IMR-90 (cell line): ENCODE results near the gene CCT7. TPM values are rescaled to one million over a fixed set of nuclear protein-coding genes. Genes with fewer than 3 reads are reported as not detected.

Source experiments
- ATAC-seq: fragments of 200-7000 bp; cut with Tn5 transposase; 2 replicates; pipeline ENCODE4 v1.9.1; 2020; ENCODE audit warnings: low read depth, mild to moderate bottlenecking, moderate library complexity
- BruUV-seq: library from RNA; stranded (reverse); fragments of 400-500 nt; replicated peaks from 2 replicates; lab custom pipeline; 2021; lab: Mats Ljungman, UMichigan
- CTCF ChIA-PET: fragments of 300-600 bp; formaldehyde crosslinking; extraction: SDS; loops from one replicate; lab custom pipeline; 2021; ENCODE audit warnings: antibody characterized with exemption; lab: Yijun Ruan, JAX
- POLR2A ChIA-PET: fragments of 300-600 bp; sonication (Branson Sonifier 250); formaldehyde crosslinking; loops from one replicate; lab custom pipeline; 2022; ENCODE audit warnings: antibody characterized with exemption; ENCODE audit not compliant: unreplicated experiment; lab: Charles Lee
- DNase-seq: peaks from one replicate; pipeline ENCODE4 v3.0.0; 2013
- H2AFZ ChIP-seq: replicated peaks from 2 replicates; pipeline ENCODE3; 2013; ENCODE audit warnings: low read length, mild to moderate bottlenecking; ENCODE audit not compliant: poor library complexity
- H2AK5ac ChIP-seq: 2 replicates; pipeline ENCODE4 v1.6.1; 2013; ENCODE audit warnings: low read depth, low read length, inconsistent platforms
- H2AK9ac ChIP-seq: replicated peaks from 2 replicates; pipeline ENCODE3; 2013; ENCODE audit warnings: mild to moderate bottlenecking, low read depth, low read length, moderate library complexity; ENCODE audit not compliant: poor library complexity
- H2BK120ac ChIP-seq: 2 replicates; pipeline ENCODE4 v1.6.1; 2013; ENCODE audit warnings: low read depth, low read length, inconsistent platforms
- H2BK15ac ChIP-seq: 3 replicates; pipeline ENCODE4 v1.6.1; 2013; ENCODE audit warnings: low read depth, low read length, inconsistent platforms
- H2BK20ac ChIP-seq: 2 replicates; pipeline ENCODE4 v1.6.1; 2013; ENCODE audit warnings: low read depth, mild to moderate bottlenecking, inconsistent platforms, low read length, moderate library complexity
- H2BK5ac ChIP-seq: 2 replicates; pipeline ENCODE4 v1.6.1; 2013; ENCODE audit warnings: mild to moderate bottlenecking, low read depth, low read length, inconsistent platforms; ENCODE audit not compliant: poor library complexity, severe bottlenecking
- H3K14ac ChIP-seq: replicated peaks from 2 replicates; pipeline ENCODE4 v1.6.1; 2013; ENCODE audit warnings: low read depth, low read length, inconsistent platforms
- H3K18ac ChIP-seq: 2 replicates; pipeline ENCODE4 v1.6.1; 2013; ENCODE audit warnings: low read depth, low read length, control low read depth
- H3K23ac ChIP-seq: 2 replicates; pipeline ENCODE4 v1.6.1; 2013; ENCODE audit warnings: low read depth, low read length, inconsistent platforms
- H3K27ac ChIP-seq: 2 replicates; pipeline ENCODE4 v1.5.1; 2013; ENCODE audit warnings: mild to moderate bottlenecking, control low read depth, low read length; ENCODE audit not compliant: insufficient read depth
- H3K27me3 ChIP-seq: 2 replicates; pipeline ENCODE4 v1.6.1; 2013; ENCODE audit warnings: low read length; ENCODE audit not compliant: control insufficient read depth, insufficient read depth
- H3K36me3 ChIP-seq: 2 replicates; pipeline ENCODE4 v1.6.1; 2013; ENCODE audit warnings: low read length, mixed read lengths; ENCODE audit not compliant: control insufficient read depth, insufficient read depth
- H3K4ac ChIP-seq: 2 replicates; pipeline ENCODE4 v1.6.1; 2013; ENCODE audit warnings: low read depth, low read length, inconsistent platforms
- H3K4me1 ChIP-seq: 2 replicates; pipeline ENCODE4 v1.6.1; 2013; ENCODE audit warnings: low read length, mixed read lengths; ENCODE audit not compliant: control insufficient read depth, insufficient read depth
- H3K4me2 ChIP-seq: 2 replicates; pipeline ENCODE4 v1.6.1; 2013; ENCODE audit warnings: low read depth, mild to moderate bottlenecking, control low read depth, low read length, moderate library complexity
- H3K4me3 ChIP-seq: 2 replicates; pipeline ENCODE4 v1.5.1; 2013; ENCODE audit warnings: low read depth, mild to moderate bottlenecking, control low read depth, low read length, moderate library complexity; ENCODE audit not compliant: insufficient read depth
- H3K56ac ChIP-seq: 2 replicates; pipeline ENCODE4 v1.6.1; 2013; ENCODE audit warnings: low read length, inconsistent platforms; ENCODE audit not compliant: insufficient read depth; ENCODE audit errors: extremely low read depth
- H3K79me1 ChIP-seq, 2 experiments: 2 replicates each; pipeline ENCODE4 v1.6.1; 2013; ENCODE audit warnings: low read length in 2 of 2, inconsistent platforms in 1 of 2, low read depth in 1 of 2
- H3K9ac ChIP-seq: 2 replicates; pipeline ENCODE4 v1.6.1; 2013; ENCODE audit warnings: low read depth, low read length, control low read depth
- H3K9me1 ChIP-seq: 2 replicates; pipeline ENCODE4 v1.6.1; 2013; ENCODE audit warnings: low read length, inconsistent platforms; ENCODE audit not compliant: insufficient read depth
- H3K9me3 ChIP-seq: 2 replicates; pipeline ENCODE4 v1.6.1; 2013; ENCODE audit warnings: low read length; ENCODE audit not compliant: control insufficient read depth, insufficient read depth
- H4K20me1 ChIP-seq: 2 replicates; pipeline ENCODE4 v1.6.1; 2013; ENCODE audit warnings: low read length, inconsistent platforms; ENCODE audit not compliant: insufficient read depth
- H4K5ac ChIP-seq: 2 replicates; pipeline ENCODE4 v1.6.1; 2013; ENCODE audit warnings: mild to moderate bottlenecking, low read depth, low read length, control low read depth
- H4K8ac ChIP-seq, 2 experiments: 2 replicates each; pipeline ENCODE4 v1.6.1; 2013; ENCODE audit warnings: low read depth in 2 of 2, low read length in 2 of 2, control low read depth in 1 of 2, inconsistent platforms in 1 of 2
- H4K91ac ChIP-seq: 2 replicates; pipeline ENCODE4 v1.6.1; 2013; ENCODE audit warnings: low read depth, low read length, inconsistent platforms; ENCODE audit not compliant: insufficient read depth
- BHLHE40 ChIP-seq: fragments of 150-350 bp; IDR thresholded peaks from 2 replicates; pipeline ENCODE4 v1.6.1; 2016; ENCODE audit warnings: mild to moderate bottlenecking, low read depth, low read length
- CEBPB ChIP-seq: IDR thresholded peaks from 2 replicates; pipeline ENCODE4 v1.6.1; 2012; ENCODE audit warnings: low read depth, low read length, improper control_type of control experiment
- CHD1 ChIP-seq: IDR thresholded peaks from 2 replicates; pipeline ENCODE4 v1.6.1; 2012; ENCODE audit warnings: low read depth, low read length, improper control_type of control experiment
- CTCF ChIP-seq: conservative IDR thresholded peaks from 2 replicates; pipeline ENCODE4 v1.5.1; 2012; ENCODE audit warnings: mild to moderate bottlenecking, low read depth, low read length, improper control_type of control experiment
- ELK1 ChIP-seq: fragments of 150-350 bp; IDR thresholded peaks from 2 replicates; pipeline ENCODE4 v1.6.1; 2016; ENCODE audit warnings: low read depth, mild to moderate bottlenecking, low read length, moderate library complexity, borderline replicate concordance
- FOS ChIP-seq: fragments of 150-350 bp; IDR thresholded peaks from 2 replicates; pipeline ENCODE4 v1.6.1; 2016; ENCODE audit warnings: low read depth, low read length
- MAFK ChIP-seq: IDR thresholded peaks from 2 replicates; pipeline ENCODE4 v1.6.1; 2012; ENCODE audit warnings: low read depth, low read length, improper control_type of control experiment
- MAZ ChIP-seq: IDR thresholded peaks from 2 replicates; pipeline ENCODE4 v1.6.1; 2012; ENCODE audit warnings: low read depth, mild to moderate bottlenecking, low read length, improper control_type of control experiment, moderate library complexity, borderline replicate concordance
- MXI1 ChIP-seq: IDR thresholded peaks from 2 replicates; pipeline ENCODE4 v1.6.1; 2012; ENCODE audit warnings: low read depth, mild to moderate bottlenecking, low read length, moderate library complexity, borderline replicate concordance
- NFE2L2 ChIP-seq: fragments of 150-350 bp; IDR thresholded peaks from 2 replicates; pipeline ENCODE4 v1.6.1; 2016; ENCODE audit warnings: low read depth, mild to moderate bottlenecking, low read length
- POLR2A ChIP-seq: IDR thresholded peaks from 2 replicates; pipeline ENCODE4 v1.6.1; 2012; ENCODE audit warnings: mild to moderate bottlenecking, low read depth, low read length
- RAD21 ChIP-seq: IDR thresholded peaks from 2 replicates; pipeline ENCODE4 v1.6.1; 2012; ENCODE audit warnings: low read length, improper control_type of control experiment
- RCOR1 ChIP-seq: IDR thresholded peaks from 2 replicates; pipeline ENCODE4 v1.6.1; 2012; ENCODE audit warnings: mild to moderate bottlenecking, low read length, improper control_type of control experiment; ENCODE audit not compliant: insufficient replicate concordance
- SMC3 ChIP-seq: fragments of 150-350 bp; IDR thresholded peaks from 2 replicates; pipeline ENCODE4 v1.6.1; 2016; ENCODE audit warnings: low read depth, mild to moderate bottlenecking, antibody characterized with exemption, low read length, moderate library complexity
- USF2 ChIP-seq: fragments of 150-350 bp; IDR thresholded peaks from 2 replicates; pipeline ENCODE4 v1.6.1; 2017; ENCODE audit warnings: mild to moderate bottlenecking, antibody characterized with exemption, low read length, low read depth
- dilution Hi-C: fragments of 300-500 bp; cut with HindIII; formaldehyde crosslinking; loops from one replicate; pipeline ENCODE4 v1.14.3; 2018; ENCODE audit warnings: low sequenced_read_pairs; ENCODE audit not compliant: unreplicated experiment
- in situ Hi-C: fragments of 300-500 bp; cut with MboI; formaldehyde crosslinking; loops from 3 replicates; pipeline ENCODE4 v1.14.3; 2019; ENCODE audit warnings: low sequenced_read_pairs, inconsistent platforms, mixed read lengths
- intact Hi-C: fragments of 100-400 bp; cut with micrococcal nuclease; formaldehyde crosslinking; loops from 2 replicates; pipeline ENCODE4 v1.10.0; 2022
- polyA plus RNA-seq, 3 experiments: library from polyadenylated mRNA; depleted of rRNA; stranded (reverse); fragments of >200 nt; gene quantifications; 2 replicates each; pipeline ENCODE4 v1.2.3, GENCODE V29; 2012; ENCODE audit warnings: low replicate concordance in 1 of 3
- total RNA-seq: library from RNA; depleted of rRNA; stranded (reverse); fragments of >200 nt; gene quantifications from 2 replicates; pipeline ENCODE4 v1.2.3, GENCODE V29; 2012

Gene CCT7
- total and polyA plus RNA-seq, 2 of the 4 experiments (the other 2 are of a cell fraction) = 321 to 575 TPM

GRCh38 chr2:73197579-73197978 lies 36.5 kb upstream of the CCT7 start:
- Histone ChIP-seq H3K18ac (no peak overlapping the region), H3K27me3 (peaks cover 43% of the 10 kb centered on the region), H2AFZ (no peak overlapping the region), H2BK15ac (no peak overlapping the region), H3K36me3 (no peaks in the 10 kb centered on the region), H2AK5ac (no peak overlapping the region), H2BK20ac (no peak overlapping the region), H4K8ac (no peak overlapping the region), H3K4me3 (no peak overlapping the region), H4K91ac (no peak overlapping the region), H3K4me2 (no peak overlapping the region), H3K56ac (no peak overlapping the region), H2BK120ac (no peak overlapping the region), H3K4ac (no peak overlapping the region), H3K9ac (no peak overlapping the region), H3K79me1 (no peaks in the 10 kb centered on the region), H2BK5ac (no peak overlapping the region), H3K9me1 (no peaks in the 10 kb centered on the region), H2AK9ac (no peak overlapping the region), H3K9me3 (no peaks in the 10 kb centered on the region), H3K4me1 (peaks cover 2% of the 10 kb centered on the region; the same call in 1 of the 2 replicates), H3K27ac (no peak overlapping the region), H4K5ac (no peak overlapping the region), H3K23ac (no peak overlapping the region), H3K14ac (no peak overlapping the region), H4K20me1 (no peaks in the 10 kb centered on the region)
- BruUV-seq = no TSS peak
- ATAC-seq (no peak), DNase-seq (no peak)
- dilution Hi-C loops (no loop called here), intact Hi-C loops (no loop called here), in situ Hi-C loops (no loop called here)
- CTCF ChIA-PET = no interaction called here
- POLR2A ChIA-PET = no interaction called here
- TF ChIP-seq RAD21 (no peak), CHD1 (no peak), BHLHE40 (no peak), FOS (no peak), CTCF (no peak), MAZ (no peak), USF2 (no peak), ELK1 (no peak), MAFK (no peak), MXI1 (no peak), RCOR1 (no peak), POLR2A (no peak), NFE2L2 (no peak), SMC3 (no peak), CEBPB (no peak)
